Activated T-helper 1 cell treated with anti-CD3 and anti-CD28 coated beads, Interleukin-12 subunit alpha, Interleukin-12 subunit beta, Interleukin-2, Interleukin-4 antibody, amounts not matched to agents 30 ng/mL and 10 ng/mL and 1 ng/mL, durations not matched to agents 14 hours and 24 hours and 36 hours (primary cell): ENCODE data around the gene WDCP. TPM values are rescaled to one million over a fixed set of nuclear protein-coding genes. Genes with fewer than 3 reads are reported as not detected.

Experiments
- DNase-seq: peaks from one replicate; pipeline ENCODE4 v3.0.0; 2021; ENCODE audit warnings: low spot score
- H3K27ac Mint-ChIP-seq: one replicate; pipeline ENCODE4 v1.8.0; 2021; ENCODE audit warnings: mild to moderate bottlenecking, mixed read lengths
- H3K27me3 Mint-ChIP-seq: one replicate; pipeline ENCODE4 v1.8.0; 2022; ENCODE audit warnings: mild to moderate bottlenecking, moderate library complexity, mixed read lengths; ENCODE audit not compliant: insufficient read depth
- H3K36me3 Mint-ChIP-seq: one replicate; pipeline ENCODE4 v1.8.0; 2021; ENCODE audit warnings: low read depth, mixed read lengths
- H3K4me1 Mint-ChIP-seq: one replicate; pipeline ENCODE4 v1.8.0; 2021; ENCODE audit warnings: low read depth, mixed read lengths
- H3K4me3 Mint-ChIP-seq: one replicate; pipeline ENCODE4 v1.8.0; 2021; ENCODE audit warnings: mild to moderate bottlenecking, moderate library complexity, mixed read lengths
- H3K9me3 Mint-ChIP-seq: one replicate; pipeline ENCODE4 v1.8.0; 2021; ENCODE audit warnings: mixed read lengths
- intact Hi-C: fragments of 100-400 bp; cut with micrococcal nuclease; formaldehyde crosslinking; loops from one replicate; pipeline ENCODE4 v1.15.1; 2024
- total RNA-seq: library from RNA; stranded (reverse); gene quantifications from 2 replicates; pipeline ENCODE4 v1.2.3, GENCODE V29; 2022

Gene WDCP
- total RNA-seq, 1 donor from 2014 or later = 21.9 TPM

DNA sequence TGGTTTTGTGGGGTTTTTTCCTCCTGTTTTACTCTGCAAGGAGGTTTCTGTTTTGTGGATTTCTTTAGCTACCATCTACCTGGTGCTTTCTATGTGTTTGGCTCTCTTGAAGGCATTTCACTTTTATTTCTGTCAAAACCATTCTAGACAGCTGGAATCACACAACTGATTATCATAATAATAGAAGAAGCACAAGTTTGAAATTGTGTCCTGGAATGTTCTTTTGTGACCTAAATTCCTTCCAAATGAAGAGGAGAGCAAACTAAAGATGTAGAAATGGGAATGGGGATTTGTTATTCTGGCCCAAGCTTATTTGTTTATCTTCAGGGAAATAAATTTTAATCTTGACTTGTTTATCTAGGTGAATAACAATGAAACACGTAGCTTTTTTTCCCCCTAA, 54.3 kb downstream of the WDCP start:
- DNase-seq = no peak
- no peaks in the 10 kb centered on the region for H3K36me3 Mint-ChIP-seq
- H3K4me1 Mint-ChIP-seq = no peaks in the 10 kb centered on the region

DNA sequence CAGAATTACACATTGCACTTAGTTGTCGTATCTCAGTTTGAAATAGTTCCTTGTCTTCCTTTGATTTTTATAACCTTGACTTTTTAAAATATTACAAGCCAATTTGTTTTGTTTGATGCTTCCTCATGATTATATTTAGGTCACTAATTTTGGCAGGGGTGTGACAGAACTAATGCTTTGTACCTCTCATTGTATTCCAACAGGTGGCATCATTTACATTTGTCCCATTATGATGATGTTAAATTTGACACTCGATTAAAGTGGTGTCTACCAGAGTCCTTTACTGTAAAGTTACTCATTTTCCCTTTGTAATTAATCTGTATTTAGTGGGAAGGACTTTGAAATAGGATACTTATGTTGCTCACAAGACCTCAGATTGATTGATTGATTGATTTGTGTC, 58.8 kb downstream of the WDCP start:
- Mint-ChIP-seq H3K9me3 (no peaks in the 10 kb centered on the region), H3K27me3 (no peaks in the 10 kb centered on the region), H3K36me3 (no peaks in the 10 kb centered on the region), H3K4me1 (no peaks in the 10 kb centered on the region), H3K27ac (no peak overlapping the region), H3K4me3 (no peak overlapping the region)
- intact Hi-C loops = loop anchor here (1.0 to 5.0 kb wide), 2 partner anchors 96 to 394 kb away; partner anchors contain the start of gene TP53I3
- no peak for DNase-seq

More for the DNA sequence above, 54.3 kb downstream of the WDCP start:
- intact Hi-C loops = no loop called here
- Mint-ChIP-seq H3K27me3 (no peaks in the 10 kb centered on the region), H3K9me3 (no peaks in the 10 kb centered on the region), H3K4me3 (no peak overlapping the region), H3K27ac (no peak overlapping the region)

Other genes with a start within 250 kb of the WDCP start
- 25.9 and 27.8 TPM in 2 replicates for gene ATAD2B, start 120.3 kb downstream of the WDCP start, total RNA-seq
- 11.4 and 13.0 TPM in 2 replicates for gene UBXN2A, start 106.9 kb downstream of the WDCP start, total RNA-seq
- gene MFSD2B, start 37.3 kb downstream of the WDCP start, total RNA-seq = 0.12 TPM in 1 of 2 replicates, not detected in the other
- 0.47 and 0.71 TPM in 2 replicates for gene FKBP1B, start 2.4 kb upstream of the WDCP start, total RNA-seq
- gene SF3B6, start 28.9 kb upstream of the WDCP start, total RNA-seq = 128 and 145 TPM in 2 replicates
- 0.70 and 0.96 TPM in 2 replicates for gene TP53I3, start 37.4 kb upstream of the WDCP start, total RNA-seq
- gene PFN4, start 75.9 kb upstream of the WDCP start, total RNA-seq = not detected in 2 replicates
- 3.1 and 4.8 TPM in 2 replicates for gene FAM228B, start 76.1 kb upstream of the WDCP start, total RNA-seq
- not detected in 2 replicates for gene FAM228A, start 127.7 kb upstream of the WDCP start, total RNA-seq